Suppressor macrophage (primary cell): Measurements from ENCODE around the gene CSRNP3.

Experiments used
- DNase-seq, 4 experiments: peaks; one replicate each; pipeline ENCODE4 v3.0.0-alpha.2; 2020 to 2022
- total RNA-seq, 17 experiments: gene quantifications; one replicate each; lab custom pipeline; 2026; ENCODE audit warnings: mixed read lengths in 6 of 17, inconsistent platforms in 3 of 17; lab: John Stamatoyannopoulos, UW

The CSRNP3 gene
- 0 to 5.7 (median 0) reads per million in 17 experiments for total RNA-seq

DNA sequence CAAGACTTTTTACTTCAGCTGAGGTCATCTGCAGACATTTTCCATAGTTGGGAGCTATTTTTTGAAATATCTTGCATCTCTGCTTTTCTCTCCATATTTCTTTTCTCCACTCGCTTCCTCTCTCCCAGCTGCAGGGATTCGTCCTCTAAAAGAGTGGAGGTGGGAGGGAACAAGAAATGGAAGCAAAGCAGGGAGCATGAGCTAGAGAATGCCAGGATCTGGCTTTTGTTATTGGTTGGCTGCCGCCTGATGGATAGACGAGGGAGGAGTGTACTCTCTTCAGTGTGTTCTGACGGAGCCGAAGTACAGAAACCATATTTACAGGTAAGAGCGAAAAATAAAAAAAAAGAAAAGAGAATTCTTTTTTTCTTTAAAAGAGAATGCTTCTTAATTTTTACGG, at the start of gene CSRNP3:
TSS of gene CSRNP3 (plus strand) at position 282 of the 400 bp plus-strand sequence. CDS start 125,368 bp downstream, outside the sequence.
- DNase-seq, result no peak

DNA sequence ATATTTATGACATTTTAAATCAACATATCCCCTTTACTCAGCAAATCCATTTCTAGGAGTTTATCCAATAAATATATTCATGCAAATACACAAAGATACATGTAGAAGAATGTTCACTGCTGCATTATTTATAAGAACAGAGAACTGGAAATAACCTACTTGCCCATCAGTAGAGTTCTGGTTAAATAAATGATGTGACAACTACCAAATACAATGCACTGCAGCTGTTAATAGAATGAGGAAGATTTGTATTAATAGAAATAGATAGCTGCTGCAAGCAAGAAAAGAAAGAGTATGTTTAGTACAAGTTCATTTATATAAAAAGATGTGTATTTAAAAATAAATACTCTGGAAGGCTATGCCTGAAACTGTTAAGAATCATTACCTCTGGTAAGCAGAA, 49.3 kb upstream of the CSRNP3 start:
- no peak for DNase-seq

- DNase-seq, result no peak
These were observed 46.4 kb upstream of the CSRNP3 start for GRCh38 chr2:165423081-165423480.

DNA sequence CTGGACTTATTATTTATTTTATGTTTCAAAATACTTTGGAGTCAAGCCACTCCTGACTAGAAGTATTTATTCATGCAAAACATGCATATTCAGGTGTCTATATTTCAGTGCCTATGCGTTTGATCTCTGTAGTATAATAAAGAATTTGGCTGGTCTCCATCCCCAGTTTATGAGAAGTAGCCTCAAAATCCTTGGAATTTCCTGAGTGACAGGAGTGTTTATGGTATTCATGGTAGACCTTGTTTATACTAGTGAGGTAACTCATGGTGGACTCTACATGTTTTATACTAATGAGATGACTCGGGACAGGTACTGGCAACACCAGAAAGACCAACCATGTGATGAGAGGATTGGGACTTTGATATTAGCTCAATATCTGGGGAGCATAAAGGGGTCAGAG, 43.9 kb upstream of the CSRNP3 start:
- DNase-seq, result no peak

- no peak for DNase-seq
These were observed 41.8 kb upstream of the CSRNP3 start for GRCh38 chr2:165427686-165428085.

GRCh38 chr2:165428926-165429325, 40.6 kb upstream of the CSRNP3 start:
- DNase-seq, result no peak

- no peak for DNase-seq
These were observed 38.5 kb upstream of the CSRNP3 start for GRCh38 chr2:165431014-165431413.

- DNase-seq, result no peak
These were observed 37.1 kb upstream of the CSRNP3 start for GRCh38 chr2:165432234-165432966.

DNA sequence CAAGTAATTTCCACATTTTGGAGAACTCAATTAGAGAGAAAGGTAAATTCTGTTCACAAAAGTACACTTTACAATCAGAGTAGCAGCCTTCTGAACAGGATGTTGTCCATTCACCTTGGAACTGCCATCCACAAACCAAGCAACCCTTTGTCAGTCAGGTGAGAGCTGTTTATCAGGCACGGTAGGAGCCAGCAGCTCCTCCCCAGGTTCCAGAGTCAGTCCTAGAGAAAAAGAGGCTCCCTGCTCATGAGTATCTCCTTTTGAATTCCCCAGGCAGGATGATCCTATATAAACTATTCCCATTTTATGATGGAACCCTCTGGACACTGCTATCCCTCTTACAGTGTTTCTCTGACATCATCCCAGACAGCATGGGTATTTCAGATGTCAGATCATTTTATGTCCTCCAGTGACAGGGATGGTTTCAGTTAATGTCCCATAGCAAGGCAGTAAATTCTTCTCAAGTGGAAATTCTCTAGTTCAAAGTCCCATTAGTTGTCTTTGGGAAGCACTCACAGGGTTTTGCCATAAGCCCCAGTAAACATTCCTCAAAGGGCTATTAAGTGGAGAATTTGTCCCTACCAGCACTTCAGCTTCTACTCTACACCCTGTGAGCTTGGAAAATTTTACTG, 34.5 kb upstream of the CSRNP3 start:
- DNase-seq, result no peak

DNA sequence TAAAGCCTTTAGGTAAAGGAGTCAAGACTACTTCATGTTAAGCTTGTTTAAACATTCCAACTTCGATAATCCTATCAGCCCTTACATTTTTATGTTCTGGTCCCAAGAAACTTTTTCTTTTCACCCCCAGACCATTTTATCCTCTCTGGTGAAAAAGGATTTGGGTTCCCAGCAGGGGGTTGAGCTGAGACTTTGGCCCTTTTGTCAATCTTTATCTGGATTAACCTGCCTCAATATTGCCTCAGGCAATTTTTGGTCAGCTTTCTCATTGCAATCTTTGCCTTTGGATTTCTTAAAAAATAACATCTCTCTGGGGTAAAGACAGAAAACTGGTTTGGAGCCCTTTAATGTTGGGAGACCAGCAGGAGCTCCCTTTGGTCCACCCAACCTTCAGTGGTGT, 33.9 kb upstream of the CSRNP3 start:
- DNase-seq, result no peak

- no peak for DNase-seq
These were observed 32.9 kb upstream of the CSRNP3 start for GRCh38 chr2:165436559-165436958.

DNA sequence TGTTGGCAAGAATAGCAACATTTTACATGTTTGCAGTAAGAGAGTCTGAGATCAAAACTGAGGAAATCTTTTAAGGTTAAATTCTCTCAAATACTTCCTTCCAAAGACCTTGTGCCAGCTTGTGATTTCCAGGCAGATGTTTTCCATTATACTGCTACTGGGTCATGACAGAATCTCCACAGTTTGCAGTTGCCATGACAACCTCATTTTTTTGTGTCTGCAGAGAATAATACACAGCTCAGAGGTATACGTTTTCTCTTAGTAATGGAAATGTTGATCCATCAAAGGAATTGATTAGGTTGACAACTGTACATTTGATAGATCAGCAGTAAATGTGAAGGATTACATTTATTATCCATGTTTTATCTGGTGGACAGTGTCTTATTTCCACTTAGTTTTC, 29.1 kb upstream of the CSRNP3 start:
- DNase-seq, result no peak

DNA sequence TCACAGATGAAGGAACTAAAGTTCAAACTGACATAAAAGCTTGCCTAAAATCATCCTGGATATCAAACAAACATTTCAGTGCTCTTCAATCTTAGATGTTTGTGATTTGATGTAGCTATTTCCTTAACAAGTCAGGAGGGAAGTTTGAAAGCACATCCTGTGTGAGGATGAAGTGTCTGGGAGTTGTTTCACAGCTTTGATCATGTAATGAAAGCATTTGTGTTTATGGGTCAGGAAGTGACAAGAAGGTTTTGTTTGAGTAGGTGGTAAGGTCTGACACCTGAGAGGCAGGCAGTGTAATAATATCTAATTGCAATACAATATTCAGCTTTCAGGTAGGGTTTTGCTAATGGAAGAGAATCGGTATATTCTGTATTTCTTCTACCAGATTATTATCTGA, 26.0 kb upstream of the CSRNP3 start:
- no peak for DNase-seq

DNA sequence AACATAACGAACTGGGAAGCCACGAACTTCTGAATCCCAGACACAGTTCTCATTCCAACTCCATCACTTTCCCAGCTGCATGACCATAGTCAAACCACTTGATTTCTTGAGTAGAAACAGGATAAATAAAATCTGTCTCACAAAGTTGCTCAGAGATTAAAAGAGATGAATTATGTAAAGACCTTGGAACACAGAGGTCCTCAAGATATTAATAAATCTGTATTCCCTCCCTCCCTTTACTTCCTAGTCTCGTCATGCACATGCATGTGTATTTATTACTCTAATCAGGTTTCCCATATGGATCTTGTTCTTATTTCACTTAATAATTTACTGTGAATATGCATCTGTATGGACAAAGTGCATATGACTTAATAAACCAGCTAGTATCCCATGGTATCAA, 21.1 kb upstream of the CSRNP3 start:
- DNase-seq, result no peak

DNA sequence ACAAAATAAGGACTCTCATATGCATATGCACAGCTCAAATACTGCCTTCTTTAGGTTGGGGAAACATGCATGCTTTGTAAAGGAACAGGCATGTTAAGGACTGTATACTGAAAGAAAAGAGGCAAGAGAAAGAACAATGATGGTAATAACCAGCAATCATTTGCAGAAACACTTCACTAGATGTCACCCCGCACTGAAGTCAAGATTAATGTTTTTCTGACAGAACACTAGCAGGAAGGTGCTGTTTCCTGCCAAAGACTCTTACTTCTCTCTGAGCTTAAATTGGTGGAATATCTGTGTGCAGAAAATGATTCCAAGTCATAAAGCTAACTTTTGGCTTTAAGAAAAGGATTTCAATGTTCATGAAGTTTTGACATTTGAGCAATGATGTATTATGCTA, 19.3 kb upstream of the CSRNP3 start:
- no peak for DNase-seq

DNA sequence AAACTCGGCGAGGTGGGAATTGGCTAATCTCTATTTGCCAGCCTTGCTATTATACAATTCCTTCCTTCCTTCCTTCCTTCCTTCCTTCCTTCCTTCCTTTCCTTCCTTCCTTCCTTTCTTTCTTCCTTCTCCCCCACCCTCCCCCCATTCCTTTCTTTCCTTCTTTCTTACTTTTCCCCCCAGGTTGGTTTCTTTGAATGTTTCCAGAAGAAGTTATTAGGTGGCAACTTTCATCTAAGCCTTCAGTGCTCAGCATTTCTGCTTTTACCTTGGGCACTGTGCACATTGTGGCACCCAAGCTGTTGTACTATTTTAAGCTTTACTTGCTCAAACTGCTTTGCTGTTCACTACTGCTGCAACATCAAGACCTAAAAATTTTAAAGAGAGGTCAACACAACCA, 17.2 kb upstream of the CSRNP3 start:
- no peak for DNase-seq

DNA sequence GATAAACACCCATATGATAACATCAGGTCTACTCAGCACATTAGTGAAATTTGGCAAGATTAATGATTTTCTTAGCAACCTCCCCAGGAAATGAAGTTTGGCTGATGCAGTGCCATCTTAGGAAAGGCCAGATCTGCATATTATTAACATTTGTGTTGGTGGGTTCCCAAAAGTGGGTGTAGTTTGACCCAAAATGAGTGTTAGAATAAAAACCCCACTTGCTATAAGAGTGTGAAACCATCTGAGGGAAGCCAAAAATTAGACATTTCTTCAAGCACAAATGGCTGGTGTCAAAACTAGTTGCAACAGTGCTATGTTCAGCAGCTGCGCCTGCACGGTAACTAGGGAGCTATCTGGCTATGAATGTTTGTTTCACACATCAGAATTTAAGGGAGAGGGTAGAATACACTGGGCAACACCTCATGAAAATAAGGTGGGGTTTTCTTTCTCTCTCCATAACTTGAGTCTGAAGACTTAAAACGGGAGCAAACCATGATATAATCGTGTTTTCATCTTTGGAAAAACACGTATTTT, 15.9 kb upstream of the CSRNP3 start:
- DNase-seq, result no peak

GRCh38 chr2:165454905-165455304, 14.6 kb upstream of the CSRNP3 start:
- no peak for DNase-seq

- DNase-seq, result no peak
These were observed 13.5 kb upstream of the CSRNP3 start for GRCh38 chr2:165456027-165456426.

DNA sequence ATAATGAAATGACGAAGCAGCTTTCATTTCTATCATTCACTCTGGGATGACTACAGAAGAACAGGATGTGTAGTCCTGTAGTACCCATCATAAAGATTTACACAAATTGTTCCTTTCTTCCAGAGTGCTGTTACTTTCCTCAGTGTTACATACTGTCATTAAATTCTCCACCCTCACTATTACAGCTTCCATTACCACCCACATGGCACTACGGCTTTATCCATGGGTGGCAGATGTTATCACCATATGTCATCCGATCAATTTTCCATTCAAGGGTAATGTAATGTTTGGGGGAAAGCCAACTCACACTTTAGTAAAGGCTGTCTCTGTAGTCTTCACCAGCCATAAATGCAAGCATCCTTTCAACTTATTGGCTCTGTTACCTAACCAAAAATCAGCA, 7.1 kb upstream of the CSRNP3 start:
- DNase-seq, result no peak

DNA sequence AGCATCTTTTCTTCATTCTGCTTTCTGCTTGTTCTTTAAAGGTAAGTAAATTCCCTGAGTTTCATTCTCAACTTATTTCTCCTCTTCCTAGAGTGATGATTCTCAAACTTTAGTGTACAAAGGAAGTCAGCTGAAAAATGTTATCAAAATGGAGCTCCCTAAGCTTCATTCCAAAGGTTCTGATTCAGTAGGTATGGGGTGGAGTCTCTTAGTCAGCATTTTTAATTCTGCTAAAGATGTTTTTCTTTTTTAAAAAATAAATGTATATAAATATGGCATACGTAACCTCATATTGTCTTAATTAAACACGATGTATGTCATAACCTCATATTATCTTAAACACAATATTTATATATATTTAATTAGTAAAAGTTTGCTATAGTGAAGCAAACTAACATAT, 3.1 kb upstream of the CSRNP3 start:
- no peak for DNase-seq

GRCh38 chr2:165467921-165468320, 1.6 kb upstream of the CSRNP3 start:
- DNase-seq, result no peak

- no peak for DNase-seq
These were observed 863 bp downstream of the CSRNP3 start for GRCh38 chr2:165470361-165470760.

- DNase-seq, result no peak
These were observed 2.0 kb downstream of the CSRNP3 start for GRCh38 chr2:165471349-165471950.
